KMS-11 (cell line): Measurements from ENCODE around the gene FLNB.
A peak's percentile ranks its signal among the peaks of the same experiment; 100 is the strongest.
"Not testable (repeated sequence)": the region's sequence is repeated elsewhere in the genome, so short reads cannot be mapped to it uniquely, and the experiment has no call there.

ENCODE experiments used
- H2AFZ ChIP-seq: fragments of 200-600 bp; sonication (generic); 2 replicates; pipeline ENCODE4 v1.6.1; 2016; ENCODE audit warnings: antibody characterized with exemption, mixed run types, low read depth
- H3K27ac ChIP-seq: fragments of 200-600 bp; sonication (generic); 2 replicates; pipeline ENCODE4 v1.6.1; 2016; ENCODE audit warnings: mild to moderate bottlenecking, mixed run types
- H3K27me3 ChIP-seq: fragments of 200-600 bp; sonication (generic); 2 replicates; pipeline ENCODE4 v1.6.1; 2017; ENCODE audit warnings: mild to moderate bottlenecking, low read depth, mixed run types, moderate library complexity; ENCODE audit not compliant: insufficient read depth
- H3K36me3 ChIP-seq: fragments of 200-600 bp; sonication (generic); 2 replicates; pipeline ENCODE4 v1.6.1; 2017; ENCODE audit warnings: mild to moderate bottlenecking, mixed run types; ENCODE audit not compliant: insufficient read depth
- H3K4me1 ChIP-seq: fragments of 200-600 bp; sonication (generic); 2 replicates; pipeline ENCODE4 v1.6.1; 2016; ENCODE audit warnings: mild to moderate bottlenecking, low read depth, mixed run types; ENCODE audit not compliant: poor library complexity, severe bottlenecking
- H3K4me2 ChIP-seq: fragments of 200-600 bp; sonication (generic); 2 replicates; pipeline ENCODE4 v1.7.0; 2016; ENCODE audit warnings: mild to moderate bottlenecking, mixed run types
- H3K4me3 ChIP-seq: fragments of 200-600 bp; sonication (generic); IDR thresholded peaks from 2 replicates; pipeline ENCODE4 v1.6.1; 2017; ENCODE audit warnings: low read depth, low read length, mixed read lengths; ENCODE audit not compliant: insufficient read depth
- H3K79me2 ChIP-seq: fragments of 200-600 bp; sonication (generic); 2 replicates; pipeline ENCODE4 v1.6.1; 2016; ENCODE audit warnings: low read depth, mixed run types; ENCODE audit not compliant: insufficient read depth
- H3K9ac ChIP-seq: fragments of 200-600 bp; sonication (generic); 2 replicates; pipeline ENCODE4 v1.6.1; 2016; ENCODE audit warnings: mild to moderate bottlenecking, mixed run types
- H4K20me1 ChIP-seq: fragments of 200-600 bp; sonication (generic); 2 replicates; pipeline ENCODE4 v1.6.1; 2016; ENCODE audit warnings: mild to moderate bottlenecking, mixed run types; ENCODE audit not compliant: insufficient read depth
- TF ChIP-seq, protein P1 (sequence below): fragments of 200-600 bp; sonication (generic); conservative IDR thresholded peaks from 2 replicates; pipeline ENCODE4 v1.6.1; 2017; ENCODE audit warnings: low read depth, mild to moderate bottlenecking, antibody characterized with exemption, low read length, moderate library complexity, mixed read lengths

FLNB gene

DNA sequence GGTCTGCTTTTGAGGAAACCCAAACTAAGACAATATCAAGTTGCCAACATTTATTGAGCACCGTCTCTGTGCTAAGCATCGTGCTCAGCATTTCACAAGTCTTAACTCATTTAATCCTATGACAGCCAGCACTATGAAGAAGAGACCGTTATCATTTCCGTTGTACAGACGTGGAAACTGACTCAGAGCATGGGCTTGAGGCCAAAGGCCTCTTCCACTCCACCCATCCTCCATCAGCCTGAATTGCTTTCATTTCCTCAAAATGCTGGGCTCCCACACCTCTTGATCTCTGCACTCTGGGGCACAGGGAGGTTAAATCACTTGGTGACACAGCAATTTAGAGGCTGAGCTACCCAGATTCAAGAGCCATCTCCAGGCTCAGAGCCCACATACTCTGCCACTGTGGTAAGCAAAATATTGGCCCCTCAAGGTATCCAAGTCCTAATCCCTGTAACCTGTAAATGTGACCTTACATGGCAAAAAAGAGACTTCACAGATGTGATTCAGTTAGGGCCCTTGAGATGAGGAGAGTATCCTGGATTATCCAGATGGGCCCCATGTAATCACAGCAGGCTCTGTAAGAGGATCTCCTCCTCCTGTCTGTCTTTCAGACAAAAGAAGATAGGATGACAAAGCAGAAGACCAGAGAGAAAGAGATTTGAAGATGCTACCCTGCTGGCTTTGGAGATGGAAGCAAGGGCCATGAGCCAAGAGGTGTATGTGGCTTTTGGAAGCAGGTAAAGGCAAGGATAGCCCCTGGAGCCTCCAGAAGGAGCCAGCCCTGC, 24.3 kb upstream of the FLNB start:
- no peaks in the 10 kb centered on the region for H4K20me1 ChIP-seq
- no peak overlapping the region for H3K27ac ChIP-seq
- no peak overlapping the region for H3K4me3 ChIP-seq
- no peaks in the 10 kb centered on the region for H3K79me2 ChIP-seq
- no peaks in the 10 kb centered on the region for H3K36me3 ChIP-seq
- H3K4me1 ChIP-seq = peaks cover 5% of the 10 kb centered on the region
- H3K4me2 ChIP-seq = no peak overlapping the region
- TF ChIP-seq, protein P1, sequence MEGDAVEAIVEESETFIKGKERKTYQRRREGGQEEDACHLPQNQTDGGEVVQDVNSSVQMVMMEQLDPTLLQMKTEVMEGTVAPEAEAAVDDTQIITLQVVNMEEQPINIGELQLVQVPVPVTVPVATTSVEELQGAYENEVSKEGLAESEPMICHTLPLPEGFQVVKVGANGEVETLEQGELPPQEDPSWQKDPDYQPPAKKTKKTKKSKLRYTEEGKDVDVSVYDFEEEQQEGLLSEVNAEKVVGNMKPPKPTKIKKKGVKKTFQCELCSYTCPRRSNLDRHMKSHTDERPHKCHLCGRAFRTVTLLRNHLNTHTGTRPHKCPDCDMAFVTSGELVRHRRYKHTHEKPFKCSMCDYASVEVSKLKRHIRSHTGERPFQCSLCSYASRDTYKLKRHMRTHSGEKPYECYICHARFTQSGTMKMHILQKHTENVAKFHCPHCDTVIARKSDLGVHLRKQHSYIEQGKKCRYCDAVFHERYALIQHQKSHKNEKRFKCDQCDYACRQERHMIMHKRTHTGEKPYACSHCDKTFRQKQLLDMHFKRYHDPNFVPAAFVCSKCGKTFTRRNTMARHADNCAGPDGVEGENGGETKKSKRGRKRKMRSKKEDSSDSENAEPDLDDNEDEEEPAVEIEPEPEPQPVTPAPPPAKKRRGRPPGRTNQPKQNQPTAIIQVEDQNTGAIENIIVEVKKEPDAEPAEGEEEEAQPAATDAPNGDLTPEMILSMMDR = no peak
- H3K9ac ChIP-seq = no peak overlapping the region
- no peaks in the 10 kb centered on the region for H3K27me3 ChIP-seq
- peak overlapping the region; percentile 22 for H2AFZ ChIP-seq

DNA sequence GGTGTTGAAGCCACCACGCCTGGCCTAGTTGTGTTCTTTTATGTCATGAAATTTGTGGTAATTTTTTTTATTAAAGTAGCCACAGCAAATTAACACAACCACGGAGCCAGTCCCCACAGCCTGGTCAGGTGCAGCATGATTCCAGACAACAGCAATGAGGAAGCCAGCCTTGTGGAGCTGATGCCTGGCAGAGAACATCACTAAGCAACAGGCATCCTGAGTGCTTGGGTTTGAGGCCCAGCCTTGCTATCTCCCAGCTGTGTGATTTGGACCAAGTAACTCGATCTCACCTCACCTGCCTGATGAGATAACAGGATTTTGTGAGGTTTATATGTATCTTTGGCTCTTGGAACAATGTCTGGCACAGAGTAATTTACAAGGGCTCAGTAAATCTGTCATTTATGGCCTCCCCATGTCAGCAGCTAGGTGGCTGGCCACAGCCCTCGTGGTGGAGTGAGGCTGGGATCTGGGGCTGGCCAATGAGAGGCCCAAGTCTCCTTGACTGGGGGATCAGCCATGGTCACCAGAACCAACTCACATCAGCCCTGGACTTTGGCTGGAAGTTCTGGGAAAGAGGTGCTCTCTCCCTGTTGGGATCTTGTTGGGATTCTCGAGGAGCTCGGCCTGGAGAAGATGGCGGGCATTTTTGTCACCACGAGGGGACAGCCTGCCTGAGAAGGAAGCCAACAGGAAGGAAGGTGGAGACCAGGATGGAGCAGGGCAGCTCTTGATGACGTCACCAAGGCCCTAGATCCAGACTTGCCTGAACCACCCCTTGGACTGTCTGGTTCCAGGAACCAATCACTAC, 22.8 kb upstream of the FLNB start:
- Histone ChIP-seq H3K79me2 (no peaks in the 10 kb centered on the region), H3K4me2 (no peak overlapping the region), H3K27ac (no peak overlapping the region), H2AFZ (no peak overlapping the region), H4K20me1 (no peaks in the 10 kb centered on the region), H3K4me1 (peaks cover 5% of the 10 kb centered on the region), H3K4me3 (no peak overlapping the region), H3K36me3 (no peaks in the 10 kb centered on the region), H3K27me3 (no peaks in the 10 kb centered on the region), H3K9ac (no peak overlapping the region)
- TF ChIP-seq, protein P1 = no peak

DNA sequence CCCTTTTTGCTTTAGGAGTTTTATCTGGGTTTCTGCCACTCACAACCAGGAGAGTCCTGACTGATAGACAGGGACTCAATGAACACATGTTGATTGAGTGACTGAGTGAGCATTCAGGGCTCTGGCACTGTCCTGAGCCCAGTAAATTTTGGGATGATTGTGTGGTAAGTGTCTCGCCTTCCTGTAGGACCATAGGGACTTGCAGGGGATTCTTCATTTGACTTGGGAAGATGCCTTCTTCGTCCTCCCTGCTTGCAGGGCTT, 22.3 kb upstream of the FLNB start:
- no peak overlapping the region for H3K27ac ChIP-seq
- H2AFZ ChIP-seq = no peak overlapping the region
- no peaks in the 10 kb centered on the region for H3K27me3 ChIP-seq
- no peaks in the 10 kb centered on the region for H4K20me1 ChIP-seq
- H3K4me1 ChIP-seq = peaks cover 5% of the 10 kb centered on the region
- no peak overlapping the region for H3K4me3 ChIP-seq
- TF ChIP-seq, protein P1 = no peak
- no peaks in the 10 kb centered on the region for H3K79me2 ChIP-seq
- no peak overlapping the region for H3K4me2 ChIP-seq
- no peaks in the 10 kb centered on the region for H3K36me3 ChIP-seq
- H3K9ac ChIP-seq = no peak overlapping the region

DNA sequence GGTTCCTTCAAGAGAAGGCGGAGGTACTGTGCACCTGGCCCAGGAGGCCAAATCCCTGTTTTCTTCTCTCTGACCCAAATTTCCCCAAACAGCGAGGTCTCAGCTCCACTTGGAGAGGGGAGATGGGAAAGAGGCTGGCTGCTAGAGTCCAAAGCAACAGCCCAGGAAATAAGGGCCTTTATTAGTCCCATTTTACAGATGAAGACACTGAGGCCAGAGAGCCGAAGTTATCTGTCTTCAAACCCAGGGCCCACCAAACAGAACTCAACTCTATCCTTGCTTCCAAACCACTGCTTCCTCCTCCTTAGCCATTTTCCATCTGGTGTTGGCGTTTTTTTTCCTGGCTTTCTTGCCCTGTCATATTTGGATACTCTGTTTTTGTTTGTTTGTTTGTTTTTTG, 22.0 kb upstream of the FLNB start:
- H3K4me3 ChIP-seq = no peak overlapping the region
- no peaks in the 10 kb centered on the region for H4K20me1 ChIP-seq
- no peaks in the 10 kb centered on the region for H3K36me3 ChIP-seq
- no peak overlapping the region for H2AFZ ChIP-seq
- no peaks in the 10 kb centered on the region for H3K27me3 ChIP-seq
- H3K4me1 ChIP-seq = peaks cover 5% of the 10 kb centered on the region
- no peak overlapping the region for H3K27ac ChIP-seq
- no peaks in the 10 kb centered on the region for H3K79me2 ChIP-seq
- TF ChIP-seq, protein P1 = no peak
- no peak overlapping the region for H3K9ac ChIP-seq
- H3K4me2 ChIP-seq = no peak overlapping the region

DNA sequence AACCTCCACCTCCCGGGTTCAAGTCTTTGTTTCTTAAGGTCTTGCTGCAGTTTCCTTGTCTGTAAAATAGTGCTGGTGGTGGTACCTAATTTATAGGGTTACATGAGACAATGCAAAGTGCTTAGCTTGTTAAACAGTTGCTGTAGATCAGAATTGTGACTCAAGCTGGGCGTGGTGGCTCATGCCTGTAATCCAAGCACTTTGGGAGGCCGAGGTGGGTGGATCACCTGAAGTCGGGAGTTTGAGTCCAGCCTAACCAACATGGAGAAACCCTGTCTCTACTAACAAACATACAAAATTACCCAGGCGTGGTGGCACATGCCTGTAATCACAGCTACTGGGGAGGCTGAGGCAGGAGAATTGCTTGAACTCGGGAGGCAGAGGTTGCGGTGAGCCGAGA, 19.0 kb upstream of the FLNB start:
- H4K20me1 ChIP-seq, H3K79me2 ChIP-seq, H3K4me3 ChIP-seq, H3K36me3 ChIP-seq, H3K27ac ChIP-seq, H3K27me3 ChIP-seq, H3K9ac ChIP-seq, H2AFZ ChIP-seq, H3K4me1 ChIP-seq, H3K4me2 ChIP-seq: not testable (repeated sequence)
